ENCODE measurements around the gene TSPOAP1.
"Not testable (repeated sequence)": the region's sequence is repeated elsewhere in the genome, so short reads cannot be mapped to it uniquely, and the experiment has no call there.

The TSPOAP1 gene

GRCh38 chr17:58362368-58363014 lies 33.9 kb upstream of the TSPOAP1 start:
- DNase-seq, result no peak

DNA sequence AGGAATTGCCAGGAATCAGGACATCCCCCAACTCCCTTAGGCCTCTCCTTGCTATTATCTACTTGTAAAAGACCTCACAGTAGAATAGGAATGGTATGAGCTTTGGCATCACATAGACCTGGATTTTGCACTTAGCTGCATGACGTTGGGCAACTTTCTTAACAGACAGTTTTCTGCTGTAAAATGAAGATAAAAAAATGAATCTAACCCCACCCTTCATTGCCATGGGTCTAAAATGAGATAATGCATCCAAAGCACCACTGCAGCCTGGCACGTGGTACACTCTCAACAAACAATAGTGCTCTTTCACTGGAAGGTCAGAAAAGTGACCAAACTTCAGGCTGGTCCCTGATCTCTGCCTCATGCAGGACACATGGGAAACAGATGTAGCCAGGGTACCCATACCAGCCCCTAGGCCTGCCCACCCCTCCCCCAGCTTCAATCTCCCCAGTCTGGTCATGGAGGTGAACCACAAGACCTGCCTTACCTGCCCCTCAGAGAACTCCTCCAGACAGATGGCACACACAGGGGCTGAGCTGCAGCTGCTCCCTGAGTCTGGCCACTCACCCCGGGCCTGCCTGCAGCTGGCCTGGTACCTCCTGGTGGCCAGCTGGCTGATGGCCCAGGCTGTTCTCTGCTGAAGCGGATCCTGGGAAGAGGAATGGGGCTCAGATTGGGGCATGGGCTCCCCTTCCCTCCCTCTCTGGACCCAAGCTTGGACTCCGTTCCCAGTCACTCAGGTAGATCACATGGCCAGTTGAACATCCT lies 31.9 kb upstream of the TSPOAP1 start:
- no peak for DNase-seq

GRCh38 chr17:58358408-58359172 lies 30.0 kb upstream of the TSPOAP1 start:
- no peak for DNase-seq

GRCh38 chr17:58357312-58358297 lies 29.0 kb upstream of the TSPOAP1 start:
- no peak for DNase-seq

DNA sequence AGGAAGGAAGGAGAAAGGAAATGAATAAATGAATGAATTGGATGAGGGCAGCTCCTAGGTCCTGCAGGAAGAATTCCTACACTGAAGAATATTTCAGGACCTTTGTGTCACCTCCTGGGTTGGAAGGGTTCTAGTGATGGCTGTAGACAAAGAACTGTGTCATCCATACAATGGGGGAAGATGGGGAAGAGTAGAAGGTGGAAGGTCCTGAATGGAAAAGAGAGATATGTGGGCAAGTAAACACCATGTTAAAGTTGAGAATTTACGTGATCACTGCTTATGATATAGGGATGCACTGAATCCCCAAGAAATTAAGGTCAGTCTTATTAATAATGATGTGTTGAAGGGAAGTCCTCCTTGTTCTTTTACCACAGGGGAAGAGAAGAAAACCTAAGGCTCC lies 27.6 kb upstream of the TSPOAP1 start:
- no peak for DNase-seq

- no peak for DNase-seq
These were observed 26.1 kb upstream of the TSPOAP1 start for GRCh38 chr17:58354541-58355216.

DNA sequence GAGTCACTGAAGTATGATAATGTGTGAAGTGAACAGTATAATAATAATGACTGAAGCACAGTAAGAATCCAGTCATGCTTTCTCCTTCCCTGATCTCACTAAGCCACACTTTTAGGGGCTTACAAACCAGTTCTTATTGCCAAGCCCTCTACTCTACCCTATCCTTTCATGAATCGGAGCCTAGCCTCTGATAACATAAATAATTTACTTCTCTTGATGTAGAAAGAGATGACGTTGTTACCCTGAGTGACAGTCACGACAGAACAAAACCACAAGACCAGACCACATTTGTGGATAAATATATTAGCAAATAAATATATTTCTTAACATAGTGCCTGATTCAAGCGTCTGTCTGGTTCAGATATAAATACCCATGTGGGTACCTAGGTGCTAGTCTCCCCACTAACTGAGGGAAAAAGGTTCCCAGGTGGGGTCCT lies 24.8 kb upstream of the TSPOAP1 start:
- DNase-seq, result no peak

DNA sequence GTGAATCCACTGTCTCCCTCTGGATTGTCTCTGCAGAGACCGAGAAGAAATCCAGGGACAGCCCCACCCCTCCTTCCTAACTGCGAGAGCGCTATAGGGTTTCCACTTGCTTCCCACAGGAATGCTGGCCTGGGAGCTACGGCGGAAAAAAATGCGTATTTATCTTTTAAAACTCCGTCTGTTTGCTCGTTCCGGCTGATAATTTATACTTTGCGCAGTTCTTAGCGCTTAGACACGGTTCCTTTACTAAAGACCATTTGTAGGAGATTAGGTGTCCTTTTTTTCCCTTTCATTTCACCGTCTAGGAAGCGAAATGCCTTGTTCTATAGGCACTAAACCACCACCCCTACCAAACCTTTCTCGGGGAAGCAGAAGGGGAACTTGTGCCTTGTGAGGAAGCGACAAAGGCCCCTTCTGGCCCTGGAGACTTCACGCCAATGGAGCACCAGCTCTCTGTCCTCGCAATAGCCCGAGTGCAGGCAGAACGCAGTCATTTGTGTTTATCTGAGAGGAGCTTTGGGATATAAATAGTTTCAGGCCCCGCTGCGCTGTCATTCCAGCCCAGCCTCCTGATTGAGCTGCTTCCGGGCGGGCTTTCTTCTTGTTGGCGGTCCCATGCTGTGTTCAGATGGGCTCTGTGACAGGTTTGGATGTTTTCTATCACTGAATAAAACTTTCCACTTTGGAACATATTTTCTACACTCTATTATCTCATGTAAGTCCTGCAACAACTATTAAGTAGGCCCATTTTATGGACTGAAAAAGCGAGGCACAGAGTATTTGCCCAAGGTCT lies 24.2 kb upstream of the TSPOAP1 start:
- DNase-seq, result peak; percentile 93

- peak; percentile 99 for DNase-seq
These were observed 23.4 kb upstream of the TSPOAP1 start, which contains the start of gene SUPT4H1 for GRCh38 chr17:58351831-58352595. TSS of gene SUPT4H1 (minus strand) at chr17:58352201. CDS start at chr17:58352135, 66 bp downstream.

DNA sequence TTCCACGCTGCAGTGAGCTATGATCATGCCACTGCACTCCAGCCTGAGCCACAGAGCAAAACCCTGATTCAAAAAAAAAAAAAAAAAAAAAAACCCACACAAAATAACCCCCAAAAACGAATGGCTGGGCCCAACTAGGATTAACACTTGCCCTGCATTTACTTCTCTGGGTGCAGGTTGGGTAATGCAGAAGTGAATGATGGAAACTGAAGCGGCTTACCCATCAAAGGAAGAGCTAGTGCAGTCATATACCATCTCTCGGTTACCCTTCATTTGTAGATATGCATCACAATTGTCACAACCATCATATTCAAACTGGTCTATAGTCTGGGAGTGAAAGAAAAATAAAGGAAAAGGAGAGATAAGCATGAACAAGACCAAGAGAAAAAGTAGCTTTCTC lies 22.6 kb upstream of the TSPOAP1 start:
- no peak for DNase-seq

GRCh38 chr17:58348038-58348437 lies 19.4 kb upstream of the TSPOAP1 start:
- DNase-seq, result no peak

GRCh38 chr17:58345500-58345899 lies 16.9 kb upstream of the TSPOAP1 start:
- no peak for DNase-seq

- peak; percentile 18 for DNase-seq
These were observed 16.2 kb upstream of the TSPOAP1 start for GRCh38 chr17:58344791-58345157.

GRCh38 chr17:58344047-58344790 lies 15.6 kb upstream of the TSPOAP1 start:
- no peak for DNase-seq

GRCh38 chr17:58343131-58343530 lies 14.5 kb upstream of the TSPOAP1 start:
- no peak for DNase-seq

- no peak for DNase-seq
These were observed 13.4 kb upstream of the TSPOAP1 start for GRCh38 chr17:58341861-58342475.

DNA sequence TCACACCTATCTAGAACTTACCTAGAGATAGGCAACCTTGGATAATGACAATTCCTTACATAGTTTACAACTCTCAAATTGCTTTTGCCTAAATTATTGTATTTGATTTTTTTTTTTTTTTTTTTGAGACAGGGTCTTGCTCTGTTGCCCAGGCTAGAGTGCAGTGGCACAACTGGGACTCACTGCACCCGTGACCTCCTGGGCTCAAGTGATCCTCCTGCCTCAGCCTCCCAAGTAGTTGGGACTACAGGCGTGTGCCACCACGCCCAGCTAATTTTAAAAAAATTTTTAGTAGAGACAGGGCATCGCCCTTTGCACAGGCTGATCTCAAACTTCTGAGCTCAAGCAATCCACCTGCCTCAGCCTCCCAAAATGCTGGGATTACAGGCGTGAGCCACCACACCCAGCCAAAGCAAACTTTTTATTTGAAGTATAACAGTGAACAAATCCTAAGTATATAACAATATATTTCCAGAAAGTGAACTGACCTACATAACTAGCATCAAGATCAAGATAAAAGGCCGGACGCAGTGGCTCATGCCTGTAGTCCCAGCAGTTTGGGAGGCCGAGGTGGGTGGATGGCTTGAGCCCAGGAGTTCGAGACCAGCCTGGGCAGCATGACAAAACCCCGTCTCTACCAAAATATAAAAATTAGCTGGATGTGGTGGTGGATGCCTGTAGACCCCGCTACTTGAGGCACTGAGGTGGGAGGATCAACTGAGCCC lies 12.7 kb upstream of the TSPOAP1 start:
- DNase-seq, result not testable (repeated sequence)

DNA sequence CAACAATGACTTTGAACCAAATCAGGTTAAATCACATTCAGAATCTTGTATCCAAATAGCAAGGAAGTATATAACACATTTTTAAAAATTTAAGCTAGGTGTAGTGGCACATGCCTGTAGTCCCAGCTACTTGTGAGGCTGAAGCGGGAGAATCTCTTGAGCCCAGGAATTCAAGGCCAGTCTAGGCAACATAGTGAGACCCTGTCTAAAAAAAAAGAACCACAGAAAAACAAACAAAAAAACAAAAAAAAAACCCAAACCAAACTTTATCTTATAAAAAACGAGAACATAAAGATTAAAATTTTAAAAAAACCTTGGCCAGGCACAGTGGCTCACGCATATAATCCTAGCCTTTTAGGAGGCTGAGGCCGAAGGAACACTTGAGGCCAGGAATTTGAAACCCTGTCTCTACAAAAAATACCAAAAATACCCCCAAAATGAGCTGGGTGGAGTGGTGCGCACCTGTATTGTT lies 11.8 kb upstream of the TSPOAP1 start:
- DNase-seq, result no peak
